Activated CD4-positive, alpha-beta memory T cell treated with anti-CD3 and anti-CD28 coated beads, Interleukin-2, amount 10 ng/mL, durations not matched to agents 7 days and 5 days (primary cell): Measurements from ENCODE around the gene GARS1. TPM values are rescaled to one million over a fixed set of nuclear protein-coding genes. Genes with fewer than 3 reads are reported as not detected.
"Not testable (repeated sequence)": the region's sequence is repeated elsewhere in the genome, so short reads cannot be mapped to it uniquely, and the experiment has no call there.

Experiments used
- CTCF ChIA-PET: fragments of 350-600 bp; sonication (Branson Sonifier 250); formaldehyde crosslinking; loops from one replicate; lab custom pipeline; 2021; ENCODE audit warnings: antibody characterized with exemption, inconsistent platforms; lab: Charles Lee
- POLR2A ChIA-PET: fragments of 350-600 bp; sonication (Branson Sonifier 250); formaldehyde crosslinking; loops from one replicate; lab custom pipeline; 2021; ENCODE audit warnings: antibody characterized with exemption; lab: Charles Lee
- DNase-seq: peaks from one replicate; pipeline ENCODE4 v3.0.0-alpha.2; 2020
- H3K27ac Mint-ChIP-seq: one replicate; pipeline ENCODE4 v1.8.0; 2021; ENCODE audit warnings: mild to moderate bottlenecking, mixed read lengths
- H3K27me3 Mint-ChIP-seq: one replicate; pipeline ENCODE4 v1.8.0; 2021; ENCODE audit warnings: mixed read lengths
- H3K36me3 Mint-ChIP-seq: one replicate; pipeline ENCODE4 v1.8.0; 2021; ENCODE audit warnings: low read depth, mixed read lengths
- H3K4me1 Mint-ChIP-seq: one replicate; pipeline ENCODE4 v1.8.0; 2021; ENCODE audit warnings: mixed read lengths
- H3K4me3 Mint-ChIP-seq: one replicate; pipeline ENCODE4 v1.8.0; 2021; ENCODE audit warnings: mild to moderate bottlenecking, mixed read lengths
- H3K9me3 Mint-ChIP-seq: one replicate; pipeline ENCODE4 v1.8.0; 2021; ENCODE audit warnings: mixed read lengths
- total RNA-seq, 2 experiments: library from RNA; stranded (reverse); gene quantifications; one replicate each; pipeline ENCODE4 v1.2.3, GENCODE V29; 2021

Gene GARS1
- total RNA-seq, 2 experiments from 2014 or later = 260 to 264 TPM

DNA sequence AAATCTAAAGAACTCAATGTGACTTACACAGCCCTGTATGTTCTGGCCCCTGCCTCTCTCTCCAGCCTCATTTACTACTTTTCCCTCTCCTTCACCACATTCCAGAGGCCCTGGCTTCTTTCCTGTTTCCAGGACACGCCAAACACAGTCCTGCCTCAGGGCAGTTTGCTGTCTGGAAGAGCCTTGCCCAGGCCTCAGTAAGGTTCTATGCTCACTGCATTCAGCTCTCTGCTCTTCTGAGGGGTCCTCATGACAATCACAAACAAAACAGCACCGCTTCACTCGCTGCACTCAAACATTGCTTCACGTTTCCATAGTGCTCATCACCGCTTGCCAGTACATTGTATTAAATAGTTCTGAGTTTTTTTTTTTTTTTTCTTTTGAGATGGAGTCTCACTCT lies 35.1 kb upstream of the GARS1 start:
- no peak for DNase-seq
- no peak overlapping the region for H3K27ac Mint-ChIP-seq
- H3K4me3 Mint-ChIP-seq = no peak overlapping the region
- no peaks in the 10 kb centered on the region for H3K27me3 Mint-ChIP-seq
- ChIA-PET POLR2A (no interaction called here), CTCF (no interaction called here)
- peaks cover 20% of the 10 kb centered on the region for H3K36me3 Mint-ChIP-seq
- H3K9me3 Mint-ChIP-seq = no peaks in the 10 kb centered on the region
- peaks cover 13% of the 10 kb centered on the region for H3K4me1 Mint-ChIP-seq

DNA sequence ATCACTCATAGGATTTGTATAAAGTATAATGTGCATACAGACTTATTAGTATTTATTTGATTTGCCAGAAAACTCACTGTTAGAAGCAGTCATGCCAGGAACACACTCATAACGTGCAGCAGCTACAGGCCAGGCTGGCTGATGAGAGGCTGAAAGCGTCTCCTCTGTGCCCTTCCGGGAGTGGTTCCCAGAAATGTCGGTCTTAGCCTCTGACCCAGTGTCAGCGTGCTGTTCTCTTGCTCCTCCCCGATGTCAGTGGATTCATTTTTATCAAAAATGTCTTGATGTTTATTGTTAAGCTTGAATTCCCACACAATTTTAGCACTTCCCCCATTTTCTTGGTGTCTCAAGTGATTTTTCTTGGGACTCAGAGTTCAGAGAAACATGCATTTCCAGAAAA lies 33.3 kb upstream of the GARS1 start:
- H3K4me1 Mint-ChIP-seq = peaks cover 13% of the 10 kb centered on the region
- no peak overlapping the region for H3K4me3 Mint-ChIP-seq
- DNase-seq = no peak
- H3K9me3 Mint-ChIP-seq = no peaks in the 10 kb centered on the region
- H3K27ac Mint-ChIP-seq = no peak overlapping the region
- ChIA-PET CTCF (no interaction called here), POLR2A (no interaction called here)
- peaks cover 20% of the 10 kb centered on the region for H3K36me3 Mint-ChIP-seq
- no peaks in the 10 kb centered on the region for H3K27me3 Mint-ChIP-seq

DNA sequence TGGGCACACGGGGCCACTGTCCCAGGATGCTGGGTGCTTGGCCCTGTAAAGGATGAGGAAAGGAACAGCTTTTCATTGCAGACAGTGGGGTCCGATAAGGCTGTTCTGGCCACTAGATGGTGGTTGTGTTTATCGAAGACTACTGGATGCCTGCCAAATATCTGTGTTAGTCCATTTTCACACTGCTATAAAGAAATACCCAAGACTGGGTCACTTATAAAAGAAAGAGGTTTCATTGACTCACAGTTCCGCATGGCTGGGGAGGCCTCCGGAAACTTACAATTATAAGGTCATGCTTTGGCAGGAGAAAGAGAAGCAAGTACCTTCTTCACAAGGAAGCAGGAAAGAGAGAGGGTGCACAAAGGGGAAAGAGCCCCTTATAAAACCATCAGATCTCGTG lies 32.2 kb upstream of the GARS1 start:
- Mint-ChIP-seq H3K4me3 (no peak overlapping the region), H3K27me3 (no peaks in the 10 kb centered on the region), H3K4me1 (peaks cover 13% of the 10 kb centered on the region), H3K27ac (no peak overlapping the region), H3K36me3 (peaks cover 20% of the 10 kb centered on the region), H3K9me3 (no peaks in the 10 kb centered on the region)
- DNase-seq = no peak
- ChIA-PET CTCF (interaction anchor here (1.0 to 4.8 kb wide), 6 partner anchors 13 to 286 kb away, joined by 3 to 82 read pairs (median 21); no protein-coding TSS in a partner anchor), POLR2A (no interaction called here)

DNA sequence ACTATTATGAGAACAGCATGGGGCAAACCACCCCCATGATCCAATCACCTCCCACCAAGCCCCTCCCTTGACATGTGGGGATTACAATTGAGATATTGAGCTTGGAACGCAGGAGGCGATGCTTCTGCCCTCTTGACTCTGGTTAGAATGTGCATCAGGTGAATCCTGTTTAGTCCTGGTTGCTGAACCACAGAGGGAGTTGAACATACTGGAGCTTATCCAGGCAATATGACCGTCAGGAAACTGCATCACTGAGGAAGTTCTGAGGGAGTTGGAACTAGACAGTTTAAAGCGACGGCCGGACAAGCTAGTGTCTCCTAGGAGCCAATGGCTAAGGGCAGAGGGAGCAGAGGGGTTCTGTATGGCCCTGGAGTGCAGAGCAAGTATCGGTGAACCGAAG lies 31.8 kb upstream of the GARS1 start:
- Mint-ChIP-seq H3K9me3 (no peaks in the 10 kb centered on the region), H3K27me3 (no peaks in the 10 kb centered on the region), H3K36me3 (peaks cover 20% of the 10 kb centered on the region), H3K4me1 (peaks cover 13% of the 10 kb centered on the region), H3K4me3 (no peak overlapping the region), H3K27ac (no peak overlapping the region)
- POLR2A ChIA-PET = no interaction called here
- CTCF ChIA-PET = interaction anchor here (1.0 to 4.8 kb wide), 9 partner anchors 13 to 300 kb away, joined by 3 to 82 read pairs (median 6); no protein-coding TSS in a partner anchor
- no peak for DNase-seq

DNA sequence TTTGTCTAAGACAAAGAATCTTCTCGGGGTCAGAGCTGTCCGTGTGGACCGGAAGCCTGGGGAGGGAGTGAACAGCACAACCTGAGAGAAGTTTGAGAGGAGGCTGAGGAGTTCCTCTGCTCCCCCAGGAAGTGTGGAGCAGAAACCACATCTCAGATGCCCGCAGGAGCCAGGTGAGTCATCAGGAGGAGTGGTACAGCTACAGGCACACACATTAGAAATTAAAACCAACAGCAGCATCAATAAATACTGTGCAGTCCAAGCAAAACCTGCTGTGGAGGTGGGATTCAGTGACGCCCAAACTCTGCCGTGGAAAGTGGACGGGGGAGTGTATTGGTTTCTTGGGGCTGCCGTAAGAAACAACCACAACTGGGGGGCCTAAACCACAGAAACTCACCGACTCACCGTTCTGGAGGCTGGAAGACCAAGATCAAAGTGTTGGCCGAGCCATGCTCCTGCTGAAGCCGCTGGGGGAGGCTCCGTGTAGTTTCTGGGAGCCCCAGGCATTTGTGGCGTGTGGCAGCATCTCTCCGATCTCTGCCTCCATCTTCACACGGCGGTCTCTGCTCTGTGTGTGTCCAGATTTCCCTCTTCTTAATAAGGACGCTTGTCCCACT lies 31.2 kb upstream of the GARS1 start:
- no peaks in the 10 kb centered on the region for H3K27me3 Mint-ChIP-seq
- CTCF ChIA-PET = interaction anchor here (0.5 to 4.8 kb wide), 31 partner anchors 8 to 642 kb away, joined by 3 to 82 read pairs (median 4); no protein-coding TSS in a partner anchor
- H3K4me3 Mint-ChIP-seq = no peak overlapping the region
- no peaks in the 10 kb centered on the region for H3K9me3 Mint-ChIP-seq
- H3K36me3 Mint-ChIP-seq = peaks cover 25% of the 10 kb centered on the region
- peaks cover 13% of the 10 kb centered on the region for H3K4me1 Mint-ChIP-seq
- POLR2A ChIA-PET = interaction anchor here (1.4 kb wide), 1 partner anchor 30 kb away, joined by 3 read pairs; no protein-coding TSS in a partner anchor
- DNase-seq = no peak
- no peak overlapping the region for H3K27ac Mint-ChIP-seq

DNA sequence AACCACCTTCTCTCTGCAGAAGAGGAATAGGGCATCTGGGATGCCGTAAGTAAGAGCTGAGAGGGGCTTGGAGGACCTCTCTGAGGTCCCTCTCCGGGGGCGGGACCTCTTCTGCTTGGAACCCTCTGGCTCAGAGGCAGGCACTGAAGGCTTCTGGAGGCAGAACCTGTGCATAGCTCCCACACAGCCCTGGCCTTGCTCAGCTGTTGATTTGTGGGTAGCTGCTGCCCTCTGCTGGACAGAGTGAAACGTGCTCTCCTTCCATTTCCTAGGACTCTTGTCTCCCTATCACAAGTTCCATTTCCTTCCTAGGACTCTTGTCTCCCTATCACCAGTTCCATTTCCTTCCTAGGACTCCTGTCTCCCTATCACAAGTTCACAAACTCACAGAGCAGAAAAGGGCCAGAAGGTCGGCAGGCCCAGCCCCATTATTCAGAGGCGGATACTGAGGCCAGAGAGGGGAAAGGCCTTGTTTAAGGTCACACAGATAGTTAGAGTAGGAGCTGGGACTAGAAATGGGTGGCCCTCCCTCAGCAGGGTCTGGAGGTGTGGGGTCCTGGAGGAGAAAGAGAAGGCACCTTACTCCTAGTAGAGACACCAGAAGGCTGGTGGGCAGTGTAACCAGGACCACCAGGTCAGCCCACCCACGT lies 30.3 kb upstream of the GARS1 start:
- H3K27me3 Mint-ChIP-seq = no peaks in the 10 kb centered on the region
- POLR2A ChIA-PET = interaction anchor here (1.4 kb wide), 1 partner anchor 29 kb away, joined by 3 read pairs; no protein-coding TSS in a partner anchor
- peaks cover 28% of the 10 kb centered on the region for H3K36me3 Mint-ChIP-seq
- H3K27ac Mint-ChIP-seq = no peak overlapping the region
- CTCF ChIA-PET = interaction anchor here (0.7 to 4.8 kb wide), 34 partner anchors 9 to 643 kb away, joined by 3 to 82 read pairs (median 4); no protein-coding TSS in a partner anchor
- peaks cover 13% of the 10 kb centered on the region for H3K4me1 Mint-ChIP-seq
- no peak overlapping the region for H3K4me3 Mint-ChIP-seq
- H3K9me3 Mint-ChIP-seq = no peaks in the 10 kb centered on the region
- DNase-seq = peak; percentile 82

DNA sequence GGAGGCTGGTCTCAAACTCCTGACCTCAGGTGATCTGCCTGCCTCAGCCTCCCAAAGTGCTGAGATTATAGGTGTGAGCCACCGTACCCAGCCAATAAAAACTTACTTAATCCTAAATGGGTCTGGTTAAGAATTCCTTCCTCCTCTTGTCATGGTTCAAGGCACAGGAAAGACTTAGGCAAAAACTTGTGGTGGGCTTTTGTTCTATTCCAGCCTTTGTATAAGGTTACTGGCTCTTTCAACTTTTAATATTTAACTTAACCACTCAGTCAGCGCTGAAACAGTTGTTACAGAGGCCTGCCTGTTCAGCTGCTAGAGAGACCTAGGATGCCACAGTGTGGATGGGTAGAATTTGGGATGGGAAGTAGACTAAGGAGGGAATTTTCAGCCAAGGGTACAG lies 28.1 kb upstream of the GARS1 start:
- CTCF ChIA-PET = interaction anchor here (1.4 to 4.8 kb wide), 4 partner anchors 17 to 290 kb away, joined by 3 to 82 read pairs (median 36); no protein-coding TSS in a partner anchor
- Mint-ChIP-seq H3K4me3 (no peak overlapping the region), H3K27me3 (no peaks in the 10 kb centered on the region), H3K27ac (no peak overlapping the region), H3K9me3 (peaks cover 6% of the 10 kb centered on the region), H3K36me3 (peaks cover 34% of the 10 kb centered on the region), H3K4me1 (peaks cover 13% of the 10 kb centered on the region)
- DNase-seq = no peak
- POLR2A ChIA-PET = no interaction called here

DNA sequence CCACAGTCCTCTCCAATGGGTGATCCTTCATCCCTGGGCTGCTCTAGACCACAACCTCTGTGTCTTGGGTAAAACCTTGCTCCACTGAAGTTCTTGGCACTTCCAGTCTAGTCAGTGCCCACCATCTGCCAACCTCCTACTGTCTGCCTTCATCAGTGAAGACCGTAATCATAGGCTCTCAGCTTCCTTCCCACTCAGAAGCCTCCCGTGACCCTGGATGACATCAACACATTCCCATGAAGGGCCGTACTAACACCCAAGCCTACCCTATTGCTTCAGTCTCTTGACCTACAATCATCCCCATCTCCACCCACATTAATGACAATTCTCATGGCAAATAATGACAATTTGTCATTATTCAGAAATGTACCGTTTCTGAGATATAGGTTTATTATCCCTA lies 27.6 kb upstream of the GARS1 start:
- no peak for DNase-seq
- CTCF ChIA-PET = interaction anchor here (1.4 to 1.7 kb wide), 2 partner anchors 18 to 20 kb away, joined by 3 read pairs; no protein-coding TSS in a partner anchor
- Mint-ChIP-seq H3K9me3 (peaks cover 6% of the 10 kb centered on the region), H3K27ac (no peak overlapping the region), H3K27me3 (no peaks in the 10 kb centered on the region), H3K36me3 (peaks cover 34% of the 10 kb centered on the region), H3K4me3 (no peak overlapping the region), H3K4me1 (peaks cover 13% of the 10 kb centered on the region)
- POLR2A ChIA-PET = no interaction called here

DNA sequence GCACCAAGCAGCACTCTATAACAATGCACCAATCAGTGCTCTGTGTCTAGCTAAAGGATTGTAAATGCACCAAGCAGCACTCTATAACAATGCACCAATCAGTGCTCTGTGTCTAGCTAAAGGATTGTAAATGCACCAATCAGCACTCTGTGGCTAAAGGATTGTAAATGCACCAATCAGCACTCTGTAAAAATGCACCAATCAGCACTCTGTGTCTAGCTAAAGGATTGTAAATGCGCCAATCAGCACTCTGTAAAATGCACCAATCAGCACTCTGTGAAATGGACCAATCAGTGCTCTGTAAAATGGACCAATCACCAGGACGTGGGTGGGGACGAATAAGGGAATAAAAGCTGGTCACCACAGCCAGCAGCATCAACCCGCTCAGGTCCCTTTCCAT lies 24.4 kb upstream of the GARS1 start:
- ChIA-PET CTCF (interaction anchor here (0.6 kb wide), 1 partner anchor 33 kb away, joined by 3 read pairs; no protein-coding TSS in a partner anchor), POLR2A (interaction anchor here (1.0 kb wide), 1 partner anchor 24 kb away, joined by 3 read pairs; no protein-coding TSS in a partner anchor)
- not testable (repeated sequence) for H3K4me3 Mint-ChIP-seq, H3K4me1 Mint-ChIP-seq, H3K27ac Mint-ChIP-seq, H3K27me3 Mint-ChIP-seq, H3K9me3 Mint-ChIP-seq, DNase-seq
- H3K36me3 Mint-ChIP-seq = peaks cover 39% of the 10 kb centered on the region

DNA sequence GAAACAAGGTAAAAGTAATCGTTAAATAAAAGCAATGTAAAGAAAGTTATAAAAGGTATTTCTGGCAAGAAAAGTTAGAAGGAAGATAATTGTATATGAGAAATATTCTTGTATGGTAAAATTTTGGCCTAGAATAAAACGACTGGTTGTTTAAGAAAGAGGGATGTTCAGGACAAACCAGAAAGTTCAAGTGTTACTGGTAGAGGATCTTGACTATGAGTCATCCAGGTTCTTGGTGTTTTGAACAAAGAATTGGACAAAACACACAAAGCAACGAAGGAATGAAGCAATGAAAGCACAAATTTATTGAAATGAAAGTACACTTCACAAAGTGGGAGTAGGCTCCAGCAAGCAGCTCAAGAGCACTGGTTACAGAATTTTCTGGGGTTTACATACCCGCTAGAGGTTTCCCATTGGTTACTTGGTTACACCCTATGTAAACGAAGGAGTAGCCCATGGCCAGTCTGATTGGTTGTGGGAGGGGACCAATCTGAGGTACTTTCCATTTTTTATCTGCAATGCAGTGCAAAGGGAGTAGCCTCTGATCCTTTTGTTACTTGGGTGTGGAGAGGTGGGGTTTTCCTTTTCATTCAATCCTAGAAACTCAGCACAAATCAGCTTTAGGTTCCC lies 22.4 kb upstream of the GARS1 start:
- Mint-ChIP-seq H3K27ac (no peak overlapping the region), H3K27me3 (no peaks in the 10 kb centered on the region), H3K36me3 (peaks cover 58% of the 10 kb centered on the region), H3K9me3 (peaks cover 20% of the 10 kb centered on the region), H3K4me3 (no peak overlapping the region), H3K4me1 (no peaks in the 10 kb centered on the region)
- ChIA-PET CTCF (no interaction called here), POLR2A (no interaction called here)
- no peak for DNase-seq

DNA sequence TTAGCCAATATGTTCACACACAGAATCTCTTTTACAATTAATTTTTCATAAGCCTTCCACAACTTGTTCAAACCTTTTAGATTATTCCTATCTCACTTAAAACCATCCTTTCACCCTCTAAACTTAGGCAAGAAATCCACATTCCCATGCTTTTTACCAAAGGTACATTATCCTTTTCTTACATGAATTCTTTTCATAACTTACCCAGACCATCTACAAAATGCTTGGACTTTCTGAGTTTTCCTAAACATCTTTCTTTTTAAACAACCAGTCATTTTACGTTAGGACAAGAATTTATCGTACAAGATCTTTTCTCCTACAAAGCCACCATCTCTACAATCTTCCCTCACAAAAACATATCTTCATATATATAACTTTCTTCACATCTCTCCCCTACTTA lies 18.8 kb upstream of the GARS1 start:
- ChIA-PET POLR2A (no interaction called here), CTCF (interaction anchor here (0.9 kb wide), 2 partner anchors 12 to 26 kb away, joined by 3 to 6 read pairs; no protein-coding TSS in a partner anchor)
- H3K4me3 Mint-ChIP-seq = no peak overlapping the region
- H3K27me3 Mint-ChIP-seq = no peaks in the 10 kb centered on the region
- H3K4me1 Mint-ChIP-seq = no peaks in the 10 kb centered on the region
- H3K27ac Mint-ChIP-seq = no peak overlapping the region
- H3K9me3 Mint-ChIP-seq = peaks cover 24% of the 10 kb centered on the region
- peaks cover 75% of the 10 kb centered on the region for H3K36me3 Mint-ChIP-seq
- no peak for DNase-seq

DNA sequence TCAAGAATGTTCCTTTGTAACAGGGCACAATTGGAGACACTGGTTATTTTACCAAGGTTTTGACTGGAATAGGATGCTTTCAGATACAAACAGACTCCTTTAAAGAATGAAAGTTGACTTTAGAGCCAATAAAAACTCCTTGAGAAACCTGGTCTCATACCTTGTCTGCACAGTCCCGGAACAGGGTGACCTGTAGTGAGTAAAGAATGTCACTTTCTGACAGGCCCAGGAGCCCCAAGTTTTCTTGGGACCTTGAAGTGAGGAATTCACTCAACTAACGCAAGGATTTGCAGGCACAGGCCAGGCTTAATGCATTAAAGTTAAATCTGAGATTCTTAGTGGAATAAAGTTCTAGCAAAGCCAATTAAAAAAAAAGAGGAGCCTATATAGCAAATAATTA lies 11.5 kb upstream of the GARS1 start:
- Mint-ChIP-seq H3K4me3 (no peak overlapping the region), H3K27me3 (no peaks in the 10 kb centered on the region), H3K9me3 (peaks cover 7% of the 10 kb centered on the region), H3K4me1 (no peaks in the 10 kb centered on the region), H3K36me3 (peaks cover 75% of the 10 kb centered on the region), H3K27ac (no peak overlapping the region)
- POLR2A ChIA-PET = no interaction called here
- CTCF ChIA-PET = no interaction called here
- DNase-seq = no peak

DNA sequence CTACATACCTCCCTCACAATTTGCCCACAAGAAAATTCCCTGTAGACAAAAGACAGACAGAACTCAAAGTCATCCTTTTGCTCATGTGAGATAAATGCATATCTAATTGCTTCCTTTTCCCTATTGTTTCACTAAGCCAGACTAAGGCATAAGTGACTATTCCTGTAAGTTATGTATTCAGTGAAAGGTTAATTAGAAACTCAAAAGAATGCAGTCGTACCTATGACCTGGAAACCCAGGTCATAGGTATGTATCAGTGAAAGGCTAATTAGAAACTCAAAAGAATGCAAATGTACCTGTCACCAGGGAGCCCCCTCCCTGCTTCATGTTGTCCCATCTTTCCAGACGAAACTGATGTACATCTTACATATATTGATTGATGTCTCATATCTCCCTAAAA lies 10.3 kb upstream of the GARS1 start:
- no peak for DNase-seq
- ChIA-PET CTCF (no interaction called here), POLR2A (no interaction called here)
- Mint-ChIP-seq H3K27me3 (no peaks in the 10 kb centered on the region), H3K27ac (no peak overlapping the region), H3K4me1 (no peaks in the 10 kb centered on the region), H3K4me3 (no peak overlapping the region), H3K36me3 (peaks cover 65% of the 10 kb centered on the region), H3K9me3 (peaks cover 3% of the 10 kb centered on the region)
